Neuronal stem cell (in vitro differentiated cells): ENCODE results near the gene UGT1A4.

Experiments used
- DNase-seq: peaks from one replicate; pipeline ENCODE4 v3.0.0-alpha.2; 2013; ENCODE audit warnings: low spot score
- H2AFZ ChIP-seq: one replicate; pipeline ENCODE4 v1.6.1; 2013; ENCODE audit warnings: mild to moderate bottlenecking, low read length, inconsistent platforms
- H2AK5ac ChIP-seq: 2 replicates; pipeline ENCODE4 v1.6.1; 2013; ENCODE audit warnings: low read depth, mild to moderate bottlenecking, inconsistent platforms, low read length, moderate library complexity, mixed read lengths
- H2BK120ac ChIP-seq: 2 replicates; pipeline ENCODE4 v1.6.1; 2013; ENCODE audit warnings: low read depth, mild to moderate bottlenecking, inconsistent platforms, low read length, moderate library complexity, mixed read lengths
- H2BK12ac ChIP-seq: one replicate; pipeline ENCODE4 v1.6.1; 2013; ENCODE audit warnings: low read length, inconsistent platforms
- H2BK15ac ChIP-seq: 2 replicates; pipeline ENCODE4 v1.6.1; 2013; ENCODE audit warnings: mild to moderate bottlenecking, low read length, inconsistent platforms, mixed read lengths
- H2BK5ac ChIP-seq: one replicate; pipeline ENCODE4 v1.6.1; 2013; ENCODE audit warnings: inconsistent platforms, mild to moderate bottlenecking, low read length, moderate library complexity
- H3K14ac ChIP-seq: one replicate; pipeline ENCODE4 v1.6.1; 2013; ENCODE audit warnings: low read length, inconsistent platforms
- H3K18ac ChIP-seq: 2 replicates; pipeline ENCODE4 v1.6.1; 2013; ENCODE audit warnings: low read length, inconsistent platforms
- H3K23ac ChIP-seq: 2 replicates; pipeline ENCODE4 v1.6.1; 2013; ENCODE audit warnings: low read depth, mild to moderate bottlenecking, mixed read lengths, low read length, inconsistent platforms; ENCODE audit not compliant: poor library complexity
- H3K27ac ChIP-seq: replicated peaks from 3 replicates; pipeline ENCODE4 v1.5.1; 2013; ENCODE audit warnings: low read length, inconsistent platforms
- H3K27me3 ChIP-seq, 3 experiments: 2 replicates each; pipeline ENCODE4 v1.6.1; 2013; ENCODE audit warnings: low read length in 3 of 3, mild to moderate bottlenecking in 2 of 3, inconsistent platforms in 1 of 3, low read depth in 1 of 3, mixed read lengths in 1 of 3, moderate library complexity in 1 of 3; ENCODE audit not compliant: control insufficient read depth in 3 of 3, insufficient read depth in 3 of 3
- H3K36me3 ChIP-seq, 2 donors: replicated peaks in 1 of 2; 2 replicates each; pipeline ENCODE4 v1.6.1; 2013; ENCODE audit warnings: low read length in 2 of 2; ENCODE audit not compliant: control insufficient read depth in 2 of 2, insufficient read depth in 2 of 2
- H3K4ac ChIP-seq: 2 replicates; pipeline ENCODE4 v1.6.1; 2013; ENCODE audit warnings: inconsistent platforms, mild to moderate bottlenecking, low read length, moderate library complexity
- H3K4me1 ChIP-seq, 2 donors: 1 replicate in 1 of 2; 2 replicates in 1 of 2; pipeline ENCODE4 v1.6.1; 2013; ENCODE audit warnings: low read length in 2 of 2, low read depth in 1 of 2; ENCODE audit not compliant: control insufficient read depth in 2 of 2, insufficient read depth in 1 of 2
- H3K4me2 ChIP-seq: one replicate; pipeline ENCODE4 v1.6.1; 2013; ENCODE audit warnings: mild to moderate bottlenecking, low read length, inconsistent platforms; ENCODE audit not compliant: insufficient read depth, poor library complexity, severe bottlenecking
- H3K4me3 ChIP-seq, 2 donors: 2 replicates each; pipeline ENCODE4 v1.5.1; 2013; ENCODE audit warnings: low read length in 2 of 2, mild to moderate bottlenecking in 2 of 2, inconsistent platforms in 1 of 2, moderate library complexity in 1 of 2
- H3K79me1 ChIP-seq: one replicate; pipeline ENCODE4 v1.6.1; 2013; ENCODE audit warnings: low read depth, mild to moderate bottlenecking, inconsistent platforms, low read length, moderate library complexity
- H3K9ac ChIP-seq: one replicate; pipeline ENCODE4 v1.6.1; 2013; ENCODE audit warnings: mild to moderate bottlenecking, low read depth, low read length, inconsistent platforms; ENCODE audit not compliant: poor library complexity
- H3K9me3 ChIP-seq, 2 donors: replicated peaks in 1 of 2; 2 replicates each; pipeline versions ENCODE3 to v1.6.1; 2013; ENCODE audit warnings: low read length in 2 of 2, mild to moderate bottlenecking in 2 of 2, inconsistent platforms in 1 of 2, low read depth in 1 of 2, mixed read lengths in 1 of 2, moderate library complexity in 1 of 2; ENCODE audit not compliant: control insufficient read depth in 2 of 2, insufficient read depth in 1 of 2
- H4K8ac ChIP-seq: one replicate; pipeline ENCODE4 v1.6.1; 2013; ENCODE audit warnings: low read depth, mild to moderate bottlenecking, inconsistent platforms, low read length, moderate library complexity
- H4K91ac ChIP-seq: one replicate; pipeline ENCODE4 v1.6.1; 2013; ENCODE audit warnings: low read length, low read depth, mild to moderate bottlenecking, inconsistent platforms; ENCODE audit not compliant: poor library complexity
- WGBS, 2 donors: extraction: QIAGEN DNeasy Blood & Tissue Kit; methylation state at CpG; one replicate each; pipeline ENCODE4 v1.1.7; 2013; ENCODE audit warnings: missing lambda C conversion rate in 2 of 2, mixed read lengths in 1 of 2; ENCODE audit not compliant: insufficient read length in 2 of 2, insufficient replicate concordance in 1 of 2; ENCODE audit errors: extremely low coverage in 2 of 2; 5-methylcytosine and 5-hydroxymethylcytosine counted together

Gene UGT1A4

GRCh38 chr2:233807215-233807865 lies 88.8 kb downstream of the UGT1A4 start:
- H3K4me3 ChIP-seq, result peak overlapping the region in 1 of 2 donors; percentile 46
- H2AFZ ChIP-seq, result no peak overlapping the region
- peak overlapping the region; percentile 67 for H3K18ac ChIP-seq
- H3K79me1 ChIP-seq, result no peaks in the 10 kb centered on the region
- peaks cover 0 to 16% (median 0%) of the 10 kb centered on the region in 3 experiments for H3K27me3 ChIP-seq
- H3K36me3 ChIP-seq, result no peaks in the 10 kb centered on the region
- H3K9ac ChIP-seq, result no peak overlapping the region
- no CpG with 5 or more reads among the region's 12 CpGs for WGBS, 2 donors
- DNase-seq, result no peak
- no peak overlapping the region for H2BK12ac ChIP-seq
- no peak overlapping the region for H3K27ac ChIP-seq
- no peak overlapping the region for H2BK120ac ChIP-seq
- H3K4me2 ChIP-seq, result no peak overlapping the region
- H3K4ac ChIP-seq, result no peak overlapping the region
- peaks cover 0 to 2% of the 10 kb centered on the region in 2 donors for H3K9me3 ChIP-seq
- H3K4me1 ChIP-seq, result no peaks in the 10 kb centered on the region
- no peak overlapping the region for H4K91ac ChIP-seq
- peak overlapping the region; percentile 2 for H2AK5ac ChIP-seq
- H4K8ac ChIP-seq, result no peak overlapping the region
- no peak overlapping the region for H2BK15ac ChIP-seq
- H2BK5ac ChIP-seq, result no peak overlapping the region
- H3K23ac ChIP-seq, result no peak overlapping the region
- no peak overlapping the region for H3K14ac ChIP-seq

DNA sequence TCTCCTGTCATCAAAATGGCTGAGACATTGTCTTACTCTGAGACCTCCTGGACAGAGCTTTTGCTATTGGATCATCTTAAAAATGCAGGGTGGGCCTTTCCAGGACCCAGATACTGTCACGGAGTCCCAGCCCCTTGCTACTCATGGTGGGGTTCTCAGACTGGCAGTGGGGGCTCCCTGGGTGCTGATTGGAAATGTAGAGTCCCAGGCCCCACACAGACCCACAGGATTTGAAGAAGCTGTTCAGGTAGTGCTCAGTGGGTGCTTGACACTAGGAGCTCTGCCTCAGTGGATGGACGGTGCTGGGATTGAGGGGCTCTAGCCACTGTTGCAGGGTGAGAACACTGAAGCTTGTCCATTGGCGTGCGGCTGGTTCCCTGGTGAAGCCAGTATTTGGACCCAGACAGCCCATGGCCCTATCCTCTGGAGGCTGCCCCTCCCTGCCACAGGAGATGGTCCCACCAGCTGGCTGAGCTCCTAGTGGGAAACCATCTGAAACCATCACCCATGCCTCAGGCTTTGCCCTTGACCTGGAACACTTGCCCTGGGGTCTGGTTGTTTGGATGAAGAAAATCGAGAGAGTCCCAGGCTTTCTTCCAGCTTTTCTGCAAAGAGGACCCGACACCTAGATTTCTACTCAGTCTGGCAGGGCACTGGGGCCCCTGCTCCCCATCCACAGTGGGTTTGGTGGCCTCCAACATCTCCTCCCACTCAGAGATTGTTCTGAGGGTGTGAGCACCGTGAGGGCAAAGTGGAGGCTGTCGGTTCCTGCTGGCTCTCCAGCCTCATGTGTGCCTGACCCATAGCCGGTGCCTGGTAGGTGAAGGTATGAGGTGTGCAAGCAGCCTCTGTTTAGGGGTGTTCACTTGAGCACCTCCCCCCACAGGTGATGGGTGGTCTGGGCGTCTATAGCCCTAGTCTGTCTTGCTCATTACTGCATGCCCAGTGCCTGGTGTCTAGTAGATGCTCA lies 89.7 kb downstream of the UGT1A4 start:
- no peak overlapping the region for H2AFZ ChIP-seq
- no CpG with 5 or more reads among the region's 10 CpGs for WGBS, 2 donors
- H3K4me1 ChIP-seq, result no peaks in the 10 kb centered on the region
- H3K79me1 ChIP-seq, result no peaks in the 10 kb centered on the region
- no peak overlapping the region for H4K91ac ChIP-seq
- no peak overlapping the region for H3K27ac ChIP-seq
- no peak overlapping the region for H4K8ac ChIP-seq
- H3K4me2 ChIP-seq, result no peak overlapping the region
- H2BK12ac ChIP-seq, result no peak overlapping the region
- H3K4me3 ChIP-seq, result peak overlapping the region in 1 of 2 donors; percentile 53
- peak overlapping the region; percentile 53 for H3K18ac ChIP-seq
- no peak overlapping the region for H2BK15ac ChIP-seq
- H3K14ac ChIP-seq, result no peak overlapping the region
- H3K36me3 ChIP-seq, result no peaks in the 10 kb centered on the region
- H3K27me3 ChIP-seq, result peaks cover 0 to 15% (median 0%) of the 10 kb centered on the region in 3 experiments
- peak overlapping the region; percentile 15 for H3K9ac ChIP-seq
- no peak overlapping the region for H2BK5ac ChIP-seq
- H2BK120ac ChIP-seq, result no peak overlapping the region
- DNase-seq, result no peak
- H3K9me3 ChIP-seq, result peaks cover 0 to 2% of the 10 kb centered on the region in 2 donors
- H3K23ac ChIP-seq, result no peak overlapping the region
- H2AK5ac ChIP-seq, result peak overlapping the region; percentile 86
- no peak overlapping the region for H3K4ac ChIP-seq

DNA sequence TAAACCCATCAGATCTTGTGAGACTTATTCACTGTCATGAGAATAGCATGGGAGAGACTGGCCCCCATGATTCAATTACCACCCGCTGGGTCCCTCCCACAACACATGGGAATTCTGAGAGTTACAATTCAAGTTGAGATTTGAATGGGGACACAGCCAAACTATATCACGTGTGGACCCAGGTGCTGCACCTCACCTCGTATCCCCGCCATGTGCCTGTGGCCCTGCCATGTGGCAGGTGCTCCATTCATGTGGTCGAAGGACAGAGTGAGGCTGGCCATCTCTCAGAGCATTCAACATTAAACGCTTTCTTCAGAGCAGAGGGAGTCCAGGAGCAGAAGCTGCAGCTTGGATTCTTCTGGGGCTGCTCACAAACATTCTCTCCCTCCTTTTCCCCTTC lies 91.8 kb downstream of the UGT1A4 start:
- no peak overlapping the region for H2AFZ ChIP-seq
- no peak overlapping the region for H3K9ac ChIP-seq
- no peaks in the 10 kb centered on the region for H3K79me1 ChIP-seq
- no peak overlapping the region for H2BK5ac ChIP-seq
- no peaks in the 10 kb centered on the region for H3K9me3 ChIP-seq
- H2BK120ac ChIP-seq, result no peak overlapping the region
- no CpG with 5 or more reads among the region's 6 CpGs for WGBS, 2 donors
- no peak overlapping the region for H3K4me2 ChIP-seq
- no peak overlapping the region for H3K4me3 ChIP-seq
- no peak overlapping the region for H2BK12ac ChIP-seq
- H4K8ac ChIP-seq, result no peak overlapping the region
- no peak overlapping the region for H3K18ac ChIP-seq
- H3K14ac ChIP-seq, result no peak overlapping the region
- H4K91ac ChIP-seq, result no peak overlapping the region
- H3K36me3 ChIP-seq, result no peaks in the 10 kb centered on the region
- no peak overlapping the region for H2AK5ac ChIP-seq
- no peak overlapping the region for H3K4ac ChIP-seq
- no peak overlapping the region for H3K27ac ChIP-seq
- peaks cover 0 to 6% (median 0%) of the 10 kb centered on the region in 3 experiments for H3K27me3 ChIP-seq
- H3K23ac ChIP-seq, result no peak overlapping the region
- DNase-seq, result no peak
- no peaks in the 10 kb centered on the region for H3K4me1 ChIP-seq
- H2BK15ac ChIP-seq, result no peak overlapping the region

GRCh38 chr2:233811087-233811486 lies 92.6 kb downstream of the UGT1A4 start:
- H2BK12ac ChIP-seq, result no peak overlapping the region
- no peak overlapping the region for H3K4ac ChIP-seq
- no peak overlapping the region for H2AFZ ChIP-seq
- H3K4me1 ChIP-seq, result no peaks in the 10 kb centered on the region
- peak overlapping the region; percentile 63 for H2AK5ac ChIP-seq
- no peak overlapping the region for H2BK120ac ChIP-seq
- H3K9ac ChIP-seq, result no peak overlapping the region
- no peak overlapping the region for H3K27ac ChIP-seq
- H3K27me3 ChIP-seq, result peaks cover 0 to 6% (median 0%) of the 10 kb centered on the region in 3 experiments
- H3K14ac ChIP-seq, result no peak overlapping the region
- H2BK5ac ChIP-seq, result no peak overlapping the region
- no peaks in the 10 kb centered on the region for H3K79me1 ChIP-seq
- no peak overlapping the region for H3K23ac ChIP-seq
- DNase-seq, result no peak
- H2BK15ac ChIP-seq, result no peak overlapping the region
- no peak overlapping the region for H3K4me2 ChIP-seq
- no peak overlapping the region for H3K4me3 ChIP-seq
- no peak overlapping the region for H4K91ac ChIP-seq
- no peaks in the 10 kb centered on the region for H3K36me3 ChIP-seq
- no CpG with 5 or more reads among the region's 4 CpGs for WGBS, 2 donors
- H4K8ac ChIP-seq, result no peak overlapping the region
- no peak overlapping the region for H3K18ac ChIP-seq
- no peaks in the 10 kb centered on the region for H3K9me3 ChIP-seq
